Caki2 (cell line): ENCODE results near the gene FLCN. TPM values are rescaled to one million over a fixed set of nuclear protein-coding genes. Genes with fewer than 3 reads are reported as not detected.

ENCODE experiments used
- DNase-seq: peaks from one replicate; pipeline ENCODE4 v3.0.0-alpha.2; 2015; ENCODE audit warnings: low read depth
- in situ Hi-C: cut with HindIII; loops from 2 replicates; pipeline ENCODE4 v1.10.0; 2016; ENCODE audit warnings: low sequenced_read_pairs, low pct_unique_long_range_greater_than_20kb, mixed read lengths
- total RNA-seq: library from RNA; depleted of rRNA; stranded (reverse); fragments of >200 nt; shearing (Covaris generic); gene quantifications from 2 replicates; pipeline ENCODE4 v1.2.3, GENCODE V29; 2014; ENCODE audit warnings: low replicate concordance

The FLCN gene
- total RNA-seq, 1 experiment from 2014 or later, result 62.3 TPM

DNA sequence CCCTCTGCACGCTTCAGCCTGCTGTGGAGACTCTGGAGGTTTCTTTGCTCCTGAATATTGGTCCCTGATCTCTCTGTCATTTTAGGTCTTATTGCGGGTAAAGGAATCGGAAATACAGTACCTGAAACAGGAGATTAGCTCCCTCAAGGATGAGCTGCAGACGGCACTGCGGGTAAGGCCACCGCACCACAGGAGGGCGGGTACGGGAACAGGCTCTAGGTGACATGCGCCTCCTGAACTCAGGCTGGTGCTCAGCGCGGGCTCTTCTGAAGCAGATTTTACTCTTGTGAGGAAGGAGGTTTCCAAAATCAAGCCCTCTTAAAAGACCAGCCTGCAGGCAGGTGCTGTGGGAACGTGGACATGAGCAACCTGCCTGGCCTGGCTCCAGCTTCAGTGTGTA is 60.6 kb downstream of the FLCN start:
- DNase-seq, result no peak
- in situ Hi-C loops, result no loop called here

DNA sequence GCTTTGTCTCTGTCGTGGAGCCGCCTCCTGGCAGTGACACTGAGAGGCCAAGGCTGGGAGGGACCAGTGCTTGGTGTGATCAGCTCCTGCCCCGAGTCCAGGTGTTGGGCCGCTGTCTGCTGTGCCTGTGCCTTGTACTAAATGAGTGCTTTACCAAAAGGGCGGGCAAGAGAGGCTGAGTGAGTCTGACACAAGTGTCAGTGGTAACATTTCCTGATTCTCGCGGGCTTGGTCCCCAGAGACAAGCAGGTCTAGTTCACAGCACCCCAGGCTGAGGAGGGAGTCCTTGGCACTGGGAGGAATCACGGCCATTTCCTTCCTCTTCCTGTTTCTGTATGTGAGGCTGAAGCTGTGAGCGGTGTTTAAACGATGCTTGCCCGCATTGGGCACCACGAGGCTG is 61.1 kb downstream of the FLCN start:
- in situ Hi-C loops, result no loop called here
- no peak for DNase-seq

DNA sequence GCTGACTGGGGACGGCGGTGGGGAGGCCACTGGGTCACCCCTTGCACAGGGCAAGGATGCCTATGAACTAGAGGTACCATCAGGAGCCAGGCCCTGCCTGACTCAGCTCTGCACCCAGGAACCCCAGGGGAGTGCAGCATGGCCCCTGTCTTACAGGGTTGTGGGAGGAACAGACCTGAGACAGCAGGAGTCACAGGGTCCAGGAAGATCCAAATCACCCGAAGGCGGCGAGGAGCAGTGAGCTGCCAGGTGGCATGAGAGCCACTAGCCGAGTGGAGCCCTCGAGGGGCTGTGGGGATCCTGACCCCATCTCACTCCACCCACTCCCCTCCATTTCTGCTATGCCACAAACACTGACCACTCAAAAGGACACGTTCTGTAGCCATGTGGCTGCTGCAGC is 61.6 kb downstream of the FLCN start:
- no peak for DNase-seq
- in situ Hi-C loops, result no loop called here

DNA sequence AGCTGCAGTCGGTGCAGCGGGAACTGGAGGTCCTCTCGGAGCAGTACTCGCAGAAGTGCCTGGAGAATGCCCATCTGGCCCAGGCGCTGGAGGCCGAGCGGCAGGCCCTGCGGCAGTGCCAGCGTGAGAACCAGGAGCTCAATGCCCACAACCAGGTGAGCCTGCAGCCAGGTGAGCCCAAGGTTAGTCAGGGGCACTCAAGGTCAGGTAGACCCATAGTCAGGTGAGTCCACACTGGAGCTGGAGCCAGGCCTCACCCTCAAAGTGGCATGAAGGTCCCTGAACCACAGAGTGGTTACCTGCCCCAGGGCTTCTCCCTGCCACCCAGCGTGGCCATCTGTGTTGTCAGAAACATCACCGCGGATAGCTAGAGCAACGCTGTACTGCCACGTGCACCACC is 63.0 kb downstream of the FLCN start:
- no peak for DNase-seq
- in situ Hi-C loops, result no loop called here

DNA sequence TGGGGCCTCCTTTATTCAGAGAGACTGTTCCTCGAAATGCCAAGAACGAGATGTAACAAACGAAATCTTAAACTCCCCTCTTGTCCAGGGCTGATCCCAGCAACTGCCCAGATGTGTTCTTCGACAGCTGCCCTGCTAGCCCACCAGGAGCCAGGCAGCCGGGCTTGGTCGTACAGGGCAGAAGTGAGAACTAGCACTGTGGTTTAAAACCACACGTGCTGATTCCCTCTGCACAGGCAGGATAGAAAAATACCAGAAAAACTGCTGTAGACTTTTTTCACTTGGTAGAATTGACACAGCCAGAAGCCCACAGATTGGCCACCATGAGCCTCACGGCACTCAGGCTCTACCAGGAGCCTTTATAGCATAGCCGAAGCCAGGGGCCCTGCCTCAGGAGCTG is 64.0 kb downstream of the FLCN start:
- no peak for DNase-seq
- in situ Hi-C loops, result no loop called here

DNA sequence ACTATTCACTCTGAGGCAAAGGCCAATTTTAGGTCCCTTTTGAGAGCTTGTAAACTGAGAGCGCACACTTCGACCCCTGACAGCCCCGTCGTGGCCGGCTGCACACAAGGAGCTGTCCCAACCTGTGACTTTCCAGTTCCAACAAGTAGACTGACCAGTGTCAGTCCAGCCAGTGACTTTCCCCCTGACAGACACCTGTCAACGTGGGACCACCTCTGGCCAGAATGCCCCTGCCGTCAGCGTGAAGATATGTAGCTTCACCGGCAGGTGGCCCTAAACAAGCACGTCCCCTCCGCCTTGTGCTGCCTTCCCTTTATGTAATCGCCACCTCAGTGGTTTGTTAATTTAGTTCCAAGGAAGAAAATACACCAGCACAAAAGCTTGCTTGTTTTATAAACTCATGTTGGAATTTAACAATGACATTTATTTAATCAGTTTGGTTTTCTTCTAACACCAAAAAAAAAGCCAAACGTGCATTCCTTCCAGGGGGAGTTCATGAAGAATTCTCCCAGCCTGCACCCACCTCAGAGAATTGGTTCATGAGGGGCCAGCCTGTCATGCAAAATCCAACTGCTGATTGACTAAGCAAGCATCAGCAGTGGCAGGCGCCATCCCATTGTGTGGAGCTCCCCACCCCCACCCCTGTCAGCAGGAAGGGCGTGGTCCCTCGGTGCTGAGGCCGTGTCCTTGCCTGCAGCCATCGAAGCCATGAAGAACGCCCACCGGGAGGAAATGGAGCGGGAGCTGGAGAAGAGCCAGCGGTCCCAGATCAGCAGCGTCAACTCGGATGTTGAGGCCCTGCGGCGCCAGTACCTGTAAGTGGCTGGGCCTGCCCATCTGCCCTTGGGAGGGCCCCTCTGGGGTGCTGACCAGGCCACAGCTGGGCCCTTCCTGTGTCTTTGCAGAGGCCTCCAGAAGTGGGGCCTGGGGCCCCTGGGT is 64.7 kb downstream of the FLCN start:
- in situ Hi-C loops, result no loop called here
- DNase-seq, result no peak

DNA sequence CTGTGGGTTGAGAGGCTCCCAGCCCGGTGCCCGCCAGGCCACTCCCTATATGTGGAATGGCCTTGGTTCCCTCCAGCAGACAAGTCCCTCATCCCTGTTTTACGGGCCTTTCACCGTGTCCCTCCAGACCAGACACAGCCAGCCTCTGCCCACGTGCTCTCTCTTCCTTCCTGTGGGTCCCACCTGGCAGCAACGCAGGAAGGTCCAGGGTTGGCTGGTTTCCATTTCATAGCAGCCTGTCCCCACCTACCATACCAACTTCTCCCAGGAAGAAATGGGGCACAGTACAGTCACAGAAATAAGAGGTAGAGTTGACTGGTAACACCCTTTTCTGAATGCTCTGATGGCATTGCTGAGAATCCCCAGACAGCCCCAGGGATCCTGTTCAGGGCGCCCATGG is 65.8 kb downstream of the FLCN start:
- DNase-seq, result no peak
- in situ Hi-C loops, result no loop called here

DNA sequence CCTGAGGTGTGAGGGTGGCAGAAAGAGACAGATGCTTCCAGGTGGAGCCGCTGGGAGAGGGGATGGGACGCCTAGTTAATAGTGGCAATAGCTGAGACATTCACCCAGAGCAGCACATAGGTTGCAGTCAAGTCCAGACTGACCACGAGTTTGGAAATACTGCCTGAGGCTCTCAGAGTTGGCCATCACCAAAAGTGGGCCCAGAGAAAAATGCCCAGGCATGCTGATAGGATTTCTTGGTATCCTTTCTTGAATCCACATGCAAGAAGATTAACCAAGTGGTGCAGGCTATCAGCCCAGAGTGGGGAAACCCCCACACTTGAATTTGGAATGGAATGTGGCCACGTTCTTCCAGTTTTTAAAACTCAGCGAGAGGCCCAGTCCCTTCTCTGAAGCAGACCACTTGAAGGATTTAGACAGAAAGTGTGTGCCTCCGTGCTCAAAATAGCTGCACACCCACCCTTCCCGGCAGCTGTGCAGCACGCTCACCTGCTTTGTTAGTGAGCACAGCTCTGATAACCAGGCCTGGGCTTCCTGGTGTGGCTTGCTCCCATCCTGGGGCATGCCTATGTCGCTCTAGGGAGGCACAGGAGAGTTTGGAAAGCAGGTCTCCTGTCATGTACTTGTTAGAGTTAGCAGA is 66.5 kb downstream of the FLCN start:
- no peak for DNase-seq
- in situ Hi-C loops, result no loop called here

DNA sequence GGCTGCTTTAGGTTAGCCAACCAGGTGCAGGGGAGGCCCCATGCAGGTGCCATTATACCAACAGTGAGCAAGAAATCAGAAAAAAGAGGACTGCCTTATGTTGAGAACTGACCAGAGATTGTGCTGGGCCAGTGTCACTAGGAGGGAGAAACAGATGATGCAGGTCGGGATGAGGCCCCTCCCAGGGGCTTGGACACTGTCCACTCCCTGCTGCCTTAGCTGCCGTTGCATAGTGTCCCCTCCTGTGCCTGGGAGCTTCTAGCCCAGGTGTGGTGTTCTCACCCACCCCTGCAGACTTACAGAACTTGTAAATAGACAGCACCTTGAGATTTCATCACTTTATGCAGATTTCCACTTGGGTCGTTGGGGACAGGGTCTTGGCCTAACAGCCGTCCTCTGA is 67.6 kb downstream of the FLCN start:
- in situ Hi-C loops, result no loop called here
- no peak for DNase-seq

DNA sequence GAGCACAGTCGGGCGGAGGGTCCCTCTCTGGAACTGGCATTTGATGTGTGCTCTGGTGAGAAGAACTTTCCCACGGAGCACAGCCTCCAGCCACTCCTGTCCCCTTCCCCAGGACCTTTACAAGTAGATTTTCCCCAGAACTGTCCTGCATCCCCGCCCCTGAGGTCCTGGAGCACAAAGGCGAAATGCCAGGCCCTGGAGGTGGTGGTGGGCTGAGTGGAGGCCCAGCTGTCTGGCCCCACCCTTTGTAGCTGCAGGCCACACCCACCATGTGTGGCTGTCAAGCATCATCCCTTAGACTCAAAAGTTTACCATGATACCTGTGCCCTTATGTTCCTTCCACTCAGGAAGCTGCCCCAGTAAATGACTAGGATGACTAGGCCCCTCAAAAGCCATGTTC is 68.6 kb downstream of the FLCN start:
- no peak for DNase-seq
- in situ Hi-C loops, result no loop called here

DNA sequence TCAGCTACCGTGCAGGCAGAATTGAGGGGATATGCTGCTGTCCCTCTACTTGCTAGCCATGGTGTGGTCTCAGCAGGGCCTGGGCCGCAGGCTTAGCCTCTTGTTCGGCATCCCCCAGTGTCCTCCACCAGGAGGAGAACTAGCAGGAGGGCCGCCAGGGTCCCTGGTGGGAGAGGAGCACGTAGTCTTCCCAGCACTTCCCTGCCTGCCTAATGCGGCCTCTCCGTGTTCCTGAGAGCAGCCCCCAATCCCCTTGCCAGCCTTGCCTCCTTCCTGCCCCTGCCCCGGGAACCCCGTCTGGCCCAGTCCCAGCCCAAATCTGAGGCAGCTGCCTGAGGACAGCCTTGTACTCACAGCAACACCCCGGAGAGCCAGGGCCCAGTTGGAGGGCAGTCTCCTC is 69.0 kb downstream of the FLCN start:
- no peak for DNase-seq
- in situ Hi-C loops, result no loop called here

DNA sequence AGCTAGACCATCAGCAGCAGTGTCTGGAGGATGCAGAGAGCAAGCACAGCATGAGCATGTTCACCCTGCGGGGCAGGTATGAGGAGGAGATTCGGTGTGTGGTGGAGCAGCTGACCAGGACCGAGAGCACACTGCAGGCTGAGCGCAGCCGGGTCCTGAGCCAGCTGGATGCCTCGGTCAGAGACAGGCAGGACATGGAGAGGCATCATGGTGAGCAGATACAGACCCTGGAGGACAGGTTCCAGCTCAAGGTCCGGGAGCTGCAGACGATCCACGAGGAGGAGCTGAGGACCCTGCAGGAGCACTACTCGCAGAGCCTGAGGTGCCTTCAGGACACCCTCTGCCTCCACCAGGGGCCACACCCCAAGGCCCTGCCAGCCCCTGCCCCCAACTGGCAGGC is 69.6 kb downstream of the FLCN start:
- DNase-seq, result no peak

DNA sequence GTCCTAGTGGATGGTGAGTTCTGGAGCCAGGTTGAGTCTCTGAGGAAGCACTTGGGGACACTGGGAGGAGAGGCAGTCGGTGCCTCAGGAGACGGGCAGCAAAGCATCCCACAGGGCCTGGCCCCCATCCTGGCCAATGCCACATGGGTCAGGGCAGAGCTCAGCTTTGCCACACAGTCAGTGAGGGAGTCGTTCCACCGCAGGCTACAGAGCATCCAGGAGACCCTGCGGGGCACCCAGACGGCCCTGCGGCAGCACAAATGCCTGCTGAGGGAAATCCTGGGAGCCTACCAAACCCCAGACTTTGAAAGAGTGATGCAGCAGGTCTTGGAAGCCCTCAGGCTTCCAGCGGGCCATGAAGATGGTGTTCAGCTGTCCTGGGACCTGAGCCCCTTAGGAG is 70.5 kb downstream of the FLCN start:
- DNase-seq, result no peak
- in situ Hi-C loops, result no loop called here

More for the DNA sequence above, 69.6 kb downstream of the FLCN start:
- in situ Hi-C loops, result no loop called here

DNA sequence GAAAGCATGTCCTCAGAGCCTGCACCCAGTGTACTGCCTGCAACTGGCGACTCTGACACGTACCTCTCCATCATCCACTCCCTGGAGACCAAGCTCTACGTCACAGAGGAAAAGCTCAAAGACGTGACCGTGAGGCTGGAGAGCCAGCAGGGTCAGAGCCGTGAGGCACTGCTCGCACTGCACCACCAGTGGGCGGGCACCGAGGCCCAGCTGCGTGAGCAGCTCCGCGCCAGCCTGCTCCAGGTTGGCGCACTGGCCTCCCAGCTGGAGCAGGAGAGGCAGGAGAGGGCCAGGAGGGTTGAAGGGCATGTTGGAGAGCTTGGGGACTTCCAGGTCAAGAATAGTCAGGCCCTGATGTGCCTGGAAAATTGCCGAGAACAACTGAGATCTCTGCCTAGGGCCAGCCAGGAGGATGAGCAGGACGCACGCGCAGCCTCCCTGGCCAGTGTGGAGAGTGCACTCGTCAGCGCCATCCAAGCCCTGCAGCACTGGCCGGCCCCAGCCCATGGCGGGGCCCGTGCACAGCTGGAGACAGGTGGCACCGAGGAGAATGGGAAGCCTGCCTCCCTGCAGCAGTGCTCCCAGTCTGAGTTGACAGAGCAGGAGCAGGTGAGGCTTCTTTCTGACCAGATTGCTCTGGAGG is 71.2 kb downstream of the FLCN start:
- DNase-seq, result no peak
- in situ Hi-C loops, result no loop called here

DNA sequence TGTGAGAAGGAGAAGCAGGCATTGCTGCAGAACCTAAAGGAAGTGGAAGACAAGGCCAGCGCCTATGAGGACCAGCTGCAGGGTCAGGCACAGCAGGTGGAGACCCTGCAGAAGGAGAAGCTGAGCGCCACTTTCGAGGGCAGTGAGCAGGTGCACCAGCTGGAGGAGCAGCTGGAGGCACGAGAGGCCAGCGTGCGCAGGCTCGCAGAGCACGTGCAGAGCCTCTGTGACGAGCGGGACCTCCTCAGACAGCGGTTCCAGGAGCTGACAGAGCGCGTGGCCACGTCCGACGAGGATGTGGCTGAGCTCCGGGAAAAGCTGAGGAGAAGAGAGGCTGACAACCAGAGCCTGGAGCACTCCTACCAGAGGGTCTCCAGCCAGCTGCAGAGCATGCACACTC is 72.3 kb downstream of the FLCN start:
- DNase-seq, result no peak
- in situ Hi-C loops, result no loop called here

DNA sequence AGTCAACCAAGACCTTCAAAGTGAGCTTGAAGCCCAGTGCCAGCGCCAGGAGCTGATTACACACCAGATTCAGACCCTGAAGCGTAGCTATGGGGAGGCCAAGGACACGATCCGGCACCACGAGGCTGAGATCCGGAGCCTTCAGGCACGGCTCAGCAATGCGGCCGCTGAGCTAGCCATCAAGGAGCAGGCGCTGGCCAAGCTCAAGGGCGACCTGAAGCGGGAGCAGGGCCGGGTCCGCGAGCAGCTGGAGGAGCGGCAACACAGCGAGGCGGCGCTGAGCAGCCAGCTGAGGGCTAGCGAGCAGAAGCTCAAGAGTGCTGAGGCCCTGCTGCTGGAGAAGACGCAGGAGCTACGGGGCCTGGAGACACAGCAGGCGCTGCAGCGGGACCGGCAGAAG is 72.8 kb downstream of the FLCN start:
- in situ Hi-C loops, result no loop called here

More for the DNA sequence above, 72.8 kb downstream of the FLCN start:
- DNase-seq, result no peak
